Spinal cord (tissue), 10 donors: ENCODE results near the gene CSPG4. TPM values are rescaled to one million over a fixed set of nuclear protein-coding genes. Genes with fewer than 3 reads are reported as not detected.
"Not testable (repeated sequence)": the region's sequence is repeated elsewhere in the genome, so short reads cannot be mapped to it uniquely, and the experiment has no call there.

Experiments used
- DNase-seq, 6 donors: peaks; one replicate each; pipeline versions ENCODE4 v3.0.0 to v3.0.0-alpha.2; 2013 to 2015; ENCODE audit warnings: low spot score in 6 of 6, low read depth in 4 of 6
- H3K27ac ChIP-seq: one replicate; pipeline ENCODE4 v1.5.1; 2013; ENCODE audit warnings: low read depth, low read length, control low read depth
- H3K27me3 ChIP-seq: one replicate; pipeline ENCODE4 v1.6.1; 2013; ENCODE audit warnings: low read length; ENCODE audit not compliant: control insufficient read depth, insufficient read depth
- H3K36me3 ChIP-seq: one replicate; pipeline ENCODE4 v1.6.1; 2013; ENCODE audit warnings: low read length; ENCODE audit not compliant: control insufficient read depth, insufficient read depth
- H3K4me1 ChIP-seq: one replicate; pipeline ENCODE4 v1.6.1; 2013; ENCODE audit warnings: low read length; ENCODE audit not compliant: control insufficient read depth, insufficient read depth
- H3K4me3 ChIP-seq: one replicate; pipeline ENCODE4 v1.5.1; 2013; ENCODE audit warnings: low read depth, low read length, control low read depth
- H3K9me3 ChIP-seq: one replicate; pipeline ENCODE4 v1.6.1; 2013; ENCODE audit warnings: low read length; ENCODE audit not compliant: control insufficient read depth, insufficient read depth
- WGBS: methylation state at CpG from one replicate; pipeline ENCODE4 v1.1.5; 2013; ENCODE audit warnings: missing lambda C conversion rate; ENCODE audit not compliant: insufficient coverage; 5-methylcytosine and 5-hydroxymethylcytosine counted together
- polyA plus RNA-seq, 2 donors: library from polyadenylated mRNA; unstranded; fragments of 120-200 nt; gene quantifications; one replicate each; pipeline ENCODE4 v1.2.1, GENCODE V29; 2013; ENCODE audit not compliant: insufficient read length in 2 of 2
- total RNA-seq, 2 donors: library from RNA; depleted of rRNA in 1 of 2; stranded (reverse); fragments of 120-200 nt in 1 of 2; fragments of >200 nt in 1 of 2; gene quantifications; one replicate each; pipeline versions ENCODE4 v1.2.3 to v1.2.4, GENCODE V29; 2013 to 2014
- donor health status: healthy.

CSPG4 gene
- total and polyA plus RNA-seq, 4 donors: 18.1 to 25.6 (median 21.6) TPM

GRCh38 chr15:75716249-75716950 lies 3.8 kb upstream of the CSPG4 start:
- H3K36me3 ChIP-seq, DNase-seq, H3K9me3 ChIP-seq, H3K27ac ChIP-seq, H3K4me3 ChIP-seq: not testable (repeated sequence)
- peaks cover 22% of the 10 kb centered on the region for H3K4me1 ChIP-seq
- peaks cover 14% of the 10 kb centered on the region for H3K27me3 ChIP-seq
- no CpG with 5 or more reads among the region's 10 CpGs for WGBS

GRCh38 chr15:75715312-75715832 lies 2.7 kb upstream of the CSPG4 start:
- H3K27ac ChIP-seq, H3K4me3 ChIP-seq, H3K36me3 ChIP-seq, H3K9me3 ChIP-seq, DNase-seq: not testable (repeated sequence)
- WGBS: 80% methylated on average over 6 of the region's 10 CpGs
- Histone ChIP-seq H3K4me1 (peaks cover 19% of the 10 kb centered on the region), H3K27me3 (peaks cover 14% of the 10 kb centered on the region)

- WGBS: 93% methylated on average over 2 of the region's 3 CpGs
- Histone ChIP-seq H3K4me3 (no peak overlapping the region), H3K27ac (no peak overlapping the region), H3K36me3 (no peaks in the 10 kb centered on the region), H3K27me3 (peaks cover 14% of the 10 kb centered on the region), H3K9me3 (no peaks in the 10 kb centered on the region), H3K4me1 (peaks cover 31% of the 10 kb centered on the region)
- DNase-seq: no peak
These were observed 1.5 kb upstream of the CSPG4 start for GRCh38 chr15:75714195-75714594.

- 38% methylated on average over 8 of the region's 9 CpGs for WGBS
These were observed 769 bp upstream of the CSPG4 start for GRCh38 chr15:75713338-75713895.

GRCh38 chr15:75711495-75711894 lies 1.2 kb downstream of the CSPG4 start:
- not testable (repeated sequence) for DNase-seq
- peak overlapping the region; percentile 16 for H3K4me3 ChIP-seq
- WGBS: 65% methylated on average over 5 of the region's 7 CpGs

More at GRCh38 chr15:75713338-75713895, 769 bp upstream of the CSPG4 start:
- Histone ChIP-seq H3K27ac (peak overlapping the region; percentile 78), H3K4me3 (peak overlapping the region; percentile 76), H3K4me1 (peaks cover 38% of the 10 kb centered on the region), H3K36me3 (no peaks in the 10 kb centered on the region), H3K9me3 (no peaks in the 10 kb centered on the region), H3K27me3 (peaks cover 14% of the 10 kb centered on the region)
- DNase-seq: peak in 1 of 6 donors; percentile 48

GRCh38 chr15:75710874-75711273 lies 1.8 kb downstream of the CSPG4 start:
- not testable (repeated sequence) for H3K9me3 ChIP-seq, H3K27ac ChIP-seq, H3K36me3 ChIP-seq, DNase-seq, H3K4me3 ChIP-seq
- peaks cover 38% of the 10 kb centered on the region for H3K4me1 ChIP-seq
- H3K27me3 ChIP-seq: peaks cover 14% of the 10 kb centered on the region
- 100% methylated on average over 2 of the region's 5 CpGs for WGBS

More at GRCh38 chr15:75711495-75711894, 1.2 kb downstream of the CSPG4 start:
- Histone ChIP-seq H3K27me3 (peaks cover 14% of the 10 kb centered on the region), H3K4me1 (peaks cover 38% of the 10 kb centered on the region), H3K27ac (peak overlapping the region; percentile 47)
- H3K36me3 ChIP-seq, H3K9me3 ChIP-seq: not testable (repeated sequence)

GRCh38 chr15:75709458-75709857 lies 3.2 kb downstream of the CSPG4 start:
- DNase-seq: peak in 2 of 6 donors; percentile 80 to 89
- H3K9me3 ChIP-seq, H3K36me3 ChIP-seq, H3K4me3 ChIP-seq: not testable (repeated sequence)
- WGBS: 27% methylated on average over 8 of the region's 15 CpGs
- H3K27ac ChIP-seq: peak overlapping the region; percentile 81
- peaks cover 47% of the 10 kb centered on the region for H3K4me1 ChIP-seq
- peaks cover 14% of the 10 kb centered on the region for H3K27me3 ChIP-seq

GRCh38 chr15:75706682-75706954 lies 6.0 kb downstream of the CSPG4 start:
- Histone ChIP-seq H3K9me3 (no peaks in the 10 kb centered on the region), H3K27me3 (no peaks in the 10 kb centered on the region), H3K27ac (no peak overlapping the region), H3K4me1 (peaks cover 43% of the 10 kb centered on the region), H3K4me3 (no peak overlapping the region), H3K36me3 (peaks cover 6% of the 10 kb centered on the region)
- DNase-seq: no peak
- WGBS: 83% methylated on average over 1 of the region's 2 CpGs

GRCh38 chr15:75705854-75706681 lies 6.6 kb downstream of the CSPG4 start:
- WGBS: 78% methylated on average over 9 of the region's 14 CpGs
- DNase-seq: no peak
- Histone ChIP-seq H3K9me3 (no peaks in the 10 kb centered on the region), H3K27me3 (no peaks in the 10 kb centered on the region), H3K36me3 (peaks cover 6% of the 10 kb centered on the region), H3K4me1 (peaks cover 49% of the 10 kb centered on the region), H3K27ac (no peak overlapping the region), H3K4me3 (no peak overlapping the region)
